ENCODE measurements around the gene GNB5.
"Not testable (repeated sequence)": the region's sequence is repeated elsewhere in the genome, so short reads cannot be mapped to it uniquely, and the experiment has no call there.

Gene GNB5

GRCh38 chr15:52090193-52090592 lies 101.0 kb downstream of the GNB5 start:
- no peak for DNase-seq

GRCh38 chr15:52086011-52086786 lies 105.0 kb downstream of the GNB5 start:
- no peak for DNase-seq

GRCh38 chr15:52085299-52085698 lies 105.9 kb downstream of the GNB5 start:
- no peak for DNase-seq

- DNase-seq, result no peak
Observed at GRCh38 chr15:52083603-52084002, 107.6 kb downstream of the GNB5 start.

GRCh38 chr15:52083037-52083359 lies 108.2 kb downstream of the GNB5 start:
- not testable (repeated sequence) for DNase-seq

GRCh38 chr15:52082197-52083036 lies 108.8 kb downstream of the GNB5 start:
- DNase-seq, result no peak

GRCh38 chr15:52080706-52081392 lies 110.3 kb downstream of the GNB5 start:
- no peak for DNase-seq

GRCh38 chr15:52080031-52080430 lies 111.2 kb downstream of the GNB5 start:
- DNase-seq, result no peak

GRCh38 chr15:52078876-52079700 lies 112.1 kb downstream of the GNB5 start:
- DNase-seq, result peak; percentile 69

GRCh38 chr15:52078197-52078875 lies 112.9 kb downstream of the GNB5 start:
- DNase-seq, result no peak

- peak; percentile 76 for DNase-seq
Observed at GRCh38 chr15:52076889-52077781, 114.1 kb downstream of the GNB5 start.

GRCh38 chr15:52071570-52071969 lies 119.6 kb downstream of the GNB5 start:
- DNase-seq, result no peak

GRCh38 chr15:52069559-52069958 lies 121.6 kb downstream of the GNB5 start:
- DNase-seq, result no peak

GRCh38 chr15:52068004-52068615 lies 123.1 kb downstream of the GNB5 start:
- peak; percentile 40 for DNase-seq

GRCh38 chr15:52067545-52067926 lies 123.7 kb downstream of the GNB5 start:
- no peak for DNase-seq

- DNase-seq, result no peak
Observed at GRCh38 chr15:52066842-52067544, 124.2 kb downstream of the GNB5 start.
